Tibial artery (tissue), 4 donors: ENCODE results near the gene TFPI.

Source experiments
- DNase-seq, 2 donors: peaks; one replicate each; pipeline ENCODE4 v3.0.0-alpha.2; 2019
- H3K27ac ChIP-seq, 2 donors: fragments of 200-600 bp; sonication (generic) in 1 of 2; 1 replicate in 1 of 2; 2 replicates in 1 of 2; pipeline ENCODE4 v1.5.1; 2018 to 2019; ENCODE audit warnings: mild to moderate bottlenecking in 1 of 2
- H3K27me3 ChIP-seq, 2 donors: fragments of 200-600 bp; sonication (generic) in 1 of 2; one replicate each; pipeline versions ENCODE4 v1.5.1 to v1.6.0; 2016 to 2019
- H3K36me3 ChIP-seq, 3 donors: fragments of 200-600 bp; sonication (generic) in 2 of 3; one replicate each; pipeline ENCODE4 v1.5.1; 2016 to 2019; ENCODE audit warnings: mild to moderate bottlenecking in 2 of 3
- H3K4me1 ChIP-seq, 4 donors: fragments of 200-600 bp; sonication (generic) in 2 of 4; 1 replicate in 3 of 4; 2 replicates in 1 of 4; pipeline ENCODE4 v1.5.1; 2016 to 2019
- H3K4me3 ChIP-seq, 2 donors: fragments of 200-600 bp; sonication (generic) in 1 of 2; 1 replicate in 1 of 2; 2 replicates in 1 of 2; pipeline ENCODE4 v1.5.1; 2018 to 2019; ENCODE audit warnings: mild to moderate bottlenecking in 2 of 2
- H3K9me3 ChIP-seq, 3 donors: fragments of 200-600 bp; sonication (generic) in 1 of 3; one replicate each; pipeline ENCODE4 v1.5.1; 2016 to 2019
- CTCF ChIP-seq, 2 experiments: fragments of 200-600 bp in 1 of 2; fragments of 450-650 bp in 1 of 2; IDR thresholded peaks; one replicate each; pipeline ENCODE4 v1.5.1; 2017 to 2019; ENCODE audit warnings: antibody characterized with exemption in 2 of 2, mild to moderate bottlenecking in 1 of 2, moderate library complexity in 1 of 2
- intact Hi-C: fragments of 100-400 bp; cut with DNase I; formaldehyde crosslinking; loops from one replicate; pipeline ENCODE4 v1.15.0; 2023; ENCODE audit warnings: low total_unique reads

TFPI gene

GRCh38 chr2:187554011-187554703 lies at the start of gene TFPI:
Gene TFPI, minus strand, starts transcription at chr2:187554435. Its CDS starts 50,667 bp downstream, at chr2:187503768.
- Histone ChIP-seq H3K4me3 (peak within 1 kb of the TSS; percentile 60 to 65), H3K27me3 (no peaks in the 10 kb centered on the region), H3K36me3 (no peaks in the 10 kb centered on the region), H3K27ac (peak within 1 kb of the TSS; percentile 77 to 80), H3K9me3 (no peaks in the 10 kb centered on the region), H3K4me1 (peaks cover 0 to 41% (median 5%) of the 10 kb centered on the region in 4 donors)
- intact Hi-C loops: no loop called here
- peak in 1 of 2 donors; percentile 58 for DNase-seq
- no peak for TF ChIP-seq CTCF (IDR thresholded peaks at IDR 0.05)

- Histone ChIP-seq H3K27me3 (no peaks in the 10 kb centered on the region), H3K9me3 (no peaks in the 10 kb centered on the region), H3K36me3 (no peaks in the 10 kb centered on the region), H3K27ac (no peak overlapping the region), H3K4me1 (no peaks in the 10 kb centered on the region), H3K4me3 (no peak overlapping the region)
- intact Hi-C loops: no loop called here
- no peak for DNase-seq
- peak in 1 of 2 experiments; percentile 42 for TF ChIP-seq CTCF (IDR thresholded peaks at IDR 0.05)
These were observed 40.6 kb upstream of the TFPI start for GRCh38 chr2:187594801-187595200.

GRCh38 chr2:187593697-187594096 lies 39.5 kb upstream of the TFPI start:
- no peak for TF ChIP-seq CTCF (IDR thresholded peaks at IDR 0.05)
- Histone ChIP-seq H3K27me3 (no peaks in the 10 kb centered on the region), H3K27ac (no peak overlapping the region), H3K4me3 (no peak overlapping the region), H3K9me3 (no peaks in the 10 kb centered on the region), H3K4me1 (no peaks in the 10 kb centered on the region), H3K36me3 (no peaks in the 10 kb centered on the region)
- intact Hi-C loops: no loop called here
- no peak for DNase-seq

GRCh38 chr2:187593098-187593497 lies 38.9 kb upstream of the TFPI start:
- Histone ChIP-seq H3K4me1 (no peaks in the 10 kb centered on the region), H3K27me3 (no peaks in the 10 kb centered on the region), H3K36me3 (no peaks in the 10 kb centered on the region), H3K9me3 (no peaks in the 10 kb centered on the region), H3K4me3 (no peak overlapping the region), H3K27ac (no peak overlapping the region)
- TF ChIP-seq CTCF (IDR thresholded peaks at IDR 0.05): no peak
- DNase-seq: no peak
- intact Hi-C loops: no loop called here

GRCh38 chr2:187590175-187590574 lies 35.9 kb upstream of the TFPI start:
- Histone ChIP-seq H3K27me3 (no peaks in the 10 kb centered on the region), H3K4me3 (no peak overlapping the region), H3K9me3 (no peaks in the 10 kb centered on the region), H3K27ac (no peak overlapping the region), H3K4me1 (no peaks in the 10 kb centered on the region), H3K36me3 (no peaks in the 10 kb centered on the region)
- no peak for TF ChIP-seq CTCF (IDR thresholded peaks at IDR 0.05)
- no peak for DNase-seq
- intact Hi-C loops: no loop called here
